ENCODE results near the gene CSRP1.

- TF ChIP-seq CTCF (IDR thresholded peaks at IDR 0.05) (no peak), POLR2AphosphoS5 (IDR thresholded peaks at IDR 0.05; ENCODE audit: low read depth, low read length) (no peak), SIN3A (IDR thresholded peaks at IDR 0.05; ENCODE audit: borderline replicate concordance, insufficient read depth, low read depth, low read length) (no peak), TCF7L2 (IDR thresholded peaks at IDR 0.05; ENCODE audit: low read depth, low read length) (no peak)
Measured at GRCh38 chr1:201434266-201434665, 72.7 kb downstream of the CSRP1 start.

Data from Panc1 (cell line).